C4-2B (cell line): Measurements from ENCODE around the gene FAXDC2.

ENCODE experiments used
- H3K27ac ChIP-seq: fragments of 450-650 bp; 2 replicates; pipeline ENCODE4 v1.5.1; 2017
- ZFX ChIP-seq: fragments of 450-650 bp; IDR thresholded peaks from 2 replicates; pipeline ENCODE4 v1.6.1; 2017
- TF ChIP-seq, protein P1 (sequence below): fragments of 450-650 bp; conservative IDR thresholded peaks from 2 replicates; pipeline ENCODE4 v1.5.1; 2017; ENCODE audit warnings: mild to moderate bottlenecking

Gene FAXDC2

DNA sequence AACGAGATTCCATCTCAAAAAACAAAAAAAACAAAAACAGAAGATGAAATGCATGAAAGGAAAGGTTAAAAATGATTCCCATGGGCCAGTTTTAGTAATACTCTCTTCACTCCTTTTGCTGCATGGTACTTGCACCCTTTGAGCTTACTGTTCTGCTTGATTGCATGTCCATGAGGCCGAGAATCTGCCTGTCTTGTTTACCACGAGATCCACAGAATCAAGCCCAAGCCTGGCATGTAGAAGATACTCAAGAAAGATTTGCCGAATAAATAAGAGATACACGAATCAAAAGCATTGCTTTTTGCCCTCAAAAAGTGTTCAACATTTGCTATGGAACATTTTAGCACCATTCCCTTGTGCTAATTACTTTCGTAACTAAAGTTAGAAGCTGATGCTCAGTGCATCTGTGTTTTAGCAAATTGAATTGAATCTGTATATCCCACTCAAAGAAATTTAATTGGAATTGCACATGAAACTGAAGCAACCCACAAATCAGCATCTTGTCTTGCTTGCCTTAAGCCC lies 1.1 kb downstream of the FAXDC2 start:
- H3K27ac ChIP-seq, result no peak overlapping the region
- TF ChIP-seq, protein P1, sequence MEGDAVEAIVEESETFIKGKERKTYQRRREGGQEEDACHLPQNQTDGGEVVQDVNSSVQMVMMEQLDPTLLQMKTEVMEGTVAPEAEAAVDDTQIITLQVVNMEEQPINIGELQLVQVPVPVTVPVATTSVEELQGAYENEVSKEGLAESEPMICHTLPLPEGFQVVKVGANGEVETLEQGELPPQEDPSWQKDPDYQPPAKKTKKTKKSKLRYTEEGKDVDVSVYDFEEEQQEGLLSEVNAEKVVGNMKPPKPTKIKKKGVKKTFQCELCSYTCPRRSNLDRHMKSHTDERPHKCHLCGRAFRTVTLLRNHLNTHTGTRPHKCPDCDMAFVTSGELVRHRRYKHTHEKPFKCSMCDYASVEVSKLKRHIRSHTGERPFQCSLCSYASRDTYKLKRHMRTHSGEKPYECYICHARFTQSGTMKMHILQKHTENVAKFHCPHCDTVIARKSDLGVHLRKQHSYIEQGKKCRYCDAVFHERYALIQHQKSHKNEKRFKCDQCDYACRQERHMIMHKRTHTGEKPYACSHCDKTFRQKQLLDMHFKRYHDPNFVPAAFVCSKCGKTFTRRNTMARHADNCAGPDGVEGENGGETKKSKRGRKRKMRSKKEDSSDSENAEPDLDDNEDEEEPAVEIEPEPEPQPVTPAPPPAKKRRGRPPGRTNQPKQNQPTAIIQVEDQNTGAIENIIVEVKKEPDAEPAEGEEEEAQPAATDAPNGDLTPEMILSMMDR, result no peak
- TF ChIP-seq ZFX, result no peak

GRCh38 chr5:154844809-154845208 lies 5.6 kb downstream of the FAXDC2 start:
- H3K27ac ChIP-seq, result peak overlapping the region; percentile 62; the same call in 1 of the 2 replicates
- TF ChIP-seq, protein P1, result no peak
- TF ChIP-seq ZFX, result no peak

DNA sequence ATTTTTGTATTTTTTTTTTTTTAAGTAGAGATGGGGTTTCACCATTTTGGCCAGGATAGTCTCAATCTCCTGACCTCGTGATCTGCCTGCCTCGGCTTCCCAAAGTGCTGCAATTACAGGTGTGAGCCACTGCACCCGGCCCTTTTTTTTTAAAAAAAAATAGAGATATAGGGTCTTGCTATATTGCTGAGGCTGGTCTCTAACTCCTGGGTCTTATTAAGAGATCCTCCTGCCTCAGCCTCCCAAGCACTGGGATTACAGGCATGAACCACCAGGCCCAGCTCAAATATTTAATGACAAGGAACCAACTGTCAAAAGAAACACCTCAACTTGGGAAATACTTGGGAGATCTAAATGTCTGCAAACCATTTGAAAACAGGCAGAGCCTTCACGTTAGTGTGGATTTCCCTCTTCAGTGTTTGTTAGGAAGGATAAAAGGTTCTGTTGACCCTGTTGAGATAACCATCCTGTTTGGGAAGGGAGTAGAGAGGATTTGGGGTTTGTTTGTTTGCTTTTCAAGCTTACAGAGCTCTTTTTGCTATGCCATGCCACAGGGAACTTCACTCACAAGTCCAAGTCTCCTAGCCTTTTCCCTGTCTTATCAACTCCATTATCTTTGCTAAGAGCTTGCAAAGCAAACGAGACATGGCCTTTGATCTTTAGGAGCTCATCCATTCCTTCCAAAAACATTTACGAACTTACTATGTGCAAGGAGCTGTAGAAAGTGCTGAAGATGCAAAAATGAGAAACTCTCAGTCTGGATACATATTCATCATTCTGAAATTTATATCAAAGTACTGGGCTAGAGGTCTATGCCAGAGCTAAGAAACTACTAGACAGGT lies 7.5 kb downstream of the FAXDC2 start:
- TF ChIP-seq, protein P1, result no peak
- TF ChIP-seq ZFX, result no peak
- peak overlapping the region; percentile 58 for H3K27ac ChIP-seq

DNA sequence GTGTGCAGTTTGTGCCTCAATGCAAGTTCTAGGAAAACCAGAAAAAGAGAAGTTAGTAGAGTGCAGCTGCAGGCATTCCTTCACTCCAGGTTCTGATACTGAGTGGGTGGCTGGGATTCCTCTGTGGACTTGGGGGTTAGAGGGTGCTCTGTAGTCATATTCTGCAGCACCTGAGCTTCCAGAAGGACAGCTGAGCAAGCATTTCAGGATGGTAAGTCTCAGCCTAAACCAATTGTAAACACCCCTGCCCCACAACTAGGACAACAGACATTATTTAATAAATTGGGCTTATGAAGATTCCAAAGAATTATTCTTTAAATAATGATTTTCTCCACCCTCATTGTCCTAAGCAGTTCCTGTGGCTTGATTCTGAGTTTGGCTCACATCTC lies 9.1 kb downstream of the FAXDC2 start:
- H3K27ac ChIP-seq, result peak overlapping the region; percentile 4; the same call in 1 of the 2 replicates
- TF ChIP-seq, protein P1, result no peak
- TF ChIP-seq ZFX, result no peak

DNA sequence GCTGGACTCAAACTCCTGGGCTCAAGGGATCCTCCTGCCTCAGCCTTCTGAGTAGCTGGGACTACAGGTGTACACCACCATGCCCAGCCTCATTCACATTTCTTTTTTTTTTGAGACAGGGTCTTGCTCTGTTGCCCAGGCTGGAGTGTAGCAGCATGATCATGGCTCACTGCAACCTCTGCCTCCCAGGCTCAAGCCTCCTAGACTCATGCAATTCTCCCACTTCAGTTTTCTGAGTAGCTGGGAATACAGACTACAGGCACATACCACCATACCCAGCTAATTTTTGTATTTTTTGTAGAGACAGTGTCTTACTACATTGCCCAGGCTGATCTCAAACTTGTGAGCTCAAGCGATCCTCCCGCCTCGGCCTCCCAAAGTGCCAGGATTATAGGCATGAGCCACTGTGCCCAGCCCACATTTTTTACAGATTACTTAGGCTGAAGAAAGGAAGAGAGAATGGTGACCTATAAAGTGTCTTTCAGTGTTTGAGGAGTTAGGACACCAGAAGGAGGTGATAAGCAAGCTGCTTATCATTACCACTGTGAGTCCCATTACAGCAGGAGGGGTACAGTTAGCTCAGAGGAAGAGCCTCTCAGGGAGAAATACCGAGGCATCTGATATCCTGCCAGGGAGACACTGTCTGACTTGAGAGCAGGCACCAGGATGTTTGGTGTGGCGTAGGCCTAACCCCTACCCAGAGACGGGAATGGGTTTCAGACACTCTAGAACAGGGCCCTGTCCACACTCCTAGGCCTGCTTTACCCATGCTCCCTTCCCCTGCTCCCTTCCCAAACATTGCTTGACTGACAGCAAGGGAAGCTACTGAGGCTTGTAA lies 9.7 kb downstream of the FAXDC2 start:
- H3K27ac ChIP-seq, result peak overlapping the region; percentile 4; the same call in 1 of the 2 replicates
- TF ChIP-seq ZFX, result no peak
- TF ChIP-seq, protein P1, result no peak

DNA sequence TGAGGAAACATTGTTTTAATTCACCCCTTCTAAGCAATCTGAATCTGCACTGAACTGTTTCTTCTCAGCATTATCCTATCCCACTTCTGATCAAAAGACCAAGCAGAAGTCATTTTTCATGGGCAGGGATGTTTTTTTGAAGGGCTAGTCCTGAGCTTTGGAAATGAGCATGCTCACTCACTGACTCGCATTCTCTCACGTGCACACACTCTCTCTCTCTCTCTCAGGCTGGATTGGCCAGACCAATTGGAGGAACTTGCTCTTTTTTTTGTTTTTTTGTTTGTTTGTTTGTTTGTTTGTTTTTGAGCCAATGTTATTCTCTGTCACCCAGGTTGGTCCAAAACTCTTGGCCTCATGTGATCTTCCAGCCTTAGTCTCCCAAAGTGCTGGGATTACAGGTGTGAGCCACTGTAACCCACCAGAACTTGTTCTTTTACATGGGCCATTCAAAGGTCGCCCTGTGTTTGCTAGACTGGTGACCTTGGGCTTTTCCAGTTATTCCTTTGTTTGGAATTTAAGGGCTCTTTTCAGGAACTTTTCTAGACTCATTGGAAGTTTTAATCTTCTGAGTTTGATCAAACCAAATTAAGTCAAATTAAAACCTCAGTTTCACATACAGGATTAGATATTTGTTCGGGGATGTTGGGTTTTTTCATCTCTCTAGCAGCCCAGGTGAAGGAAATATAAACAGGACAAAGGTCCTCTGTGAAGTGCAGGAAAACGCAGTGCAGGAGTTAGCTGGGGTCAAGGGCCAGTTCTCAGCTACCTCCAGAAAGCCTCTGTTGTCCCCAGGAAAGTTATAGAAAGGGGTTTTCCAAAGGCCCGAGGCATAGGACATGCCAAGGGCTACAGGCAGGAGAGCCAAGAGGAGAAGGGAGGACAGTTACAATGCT lies 13.1 kb downstream of the FAXDC2 start:
- H3K27ac ChIP-seq, result no peak overlapping the region
- TF ChIP-seq, protein P1, result no peak
- TF ChIP-seq ZFX, result no peak
